Vagina (tissue), 2 donors: ENCODE measurements around the gene WBP11.

Experiments
- CTCF ChIP-seq, 3 experiments: fragments of 450-650 bp in 2 of 3; fragments of 200-600 bp in 1 of 3; sonication (generic) in 1 of 3; IDR thresholded peaks; one replicate each; pipeline ENCODE4 v1.5.1; 2017 to 2019; ENCODE audit warnings: antibody characterized with exemption in 3 of 3, mild to moderate bottlenecking in 2 of 3, moderate library complexity in 2 of 3
- POLR2A ChIP-seq, 2 donors: fragments of 450-650 bp; IDR thresholded peaks; one replicate each; pipeline ENCODE4 v1.6.1; 2017; ENCODE audit warnings: antibody characterized with exemption in 2 of 2, mild to moderate bottlenecking in 2 of 2, moderate library complexity in 2 of 2

- TF ChIP-seq POLR2A (IDR thresholded peaks at IDR 0.05) (no peak), CTCF (IDR thresholded peaks at IDR 0.05) (no peak)
Measured at GRCh38 chr12:14767617-14768016, 35.7 kb downstream of the WBP11 start.
